ENCODE measurements around the gene DLL1.

DLL1 gene

DNA sequence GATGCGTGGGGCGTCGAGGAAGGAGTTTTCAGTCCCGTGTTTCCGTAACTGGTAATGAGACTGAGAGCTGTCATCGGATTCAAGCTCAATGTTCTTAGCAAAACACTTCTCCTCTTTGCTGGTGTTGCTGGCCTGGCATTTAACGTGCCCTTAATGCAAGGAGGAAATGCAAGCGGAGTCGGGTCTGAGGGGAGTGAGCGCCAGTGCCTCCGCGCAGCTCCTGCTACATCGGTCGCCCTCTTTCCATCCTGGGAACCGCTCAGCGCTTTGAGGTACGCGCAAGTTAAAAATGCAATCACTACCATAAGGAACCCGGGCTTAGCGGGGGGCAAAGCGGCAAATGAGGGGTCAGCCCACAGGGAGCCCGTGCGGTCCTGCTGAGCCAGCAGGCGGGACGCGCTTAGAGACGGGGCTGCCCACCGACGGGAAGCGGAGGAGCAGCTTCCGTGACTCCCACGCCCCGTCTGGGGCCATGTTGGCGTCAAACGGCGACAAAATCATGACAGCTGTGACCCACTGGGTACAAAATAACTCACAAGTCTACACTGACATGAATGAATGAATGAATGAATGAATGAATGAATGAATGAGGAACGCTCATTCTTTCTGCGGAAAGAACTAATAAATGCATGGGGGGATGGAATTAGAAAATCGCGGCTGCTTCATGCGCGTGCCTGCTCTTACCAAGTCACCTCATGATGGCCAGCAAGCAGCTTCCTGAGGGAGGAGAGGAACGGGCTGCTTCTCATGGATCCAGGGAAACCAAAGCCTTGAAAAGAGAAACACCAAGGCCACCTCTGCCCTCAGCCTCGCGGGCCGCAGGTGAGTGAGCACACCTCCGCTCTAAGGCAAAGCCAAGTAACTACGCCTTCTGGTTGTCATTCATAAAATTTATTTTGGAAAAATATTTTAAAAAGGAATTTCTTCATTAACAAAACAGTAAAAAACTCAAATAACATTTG lies 9.3 kb downstream of the DLL1 start:
- DNase-seq (ENCODE audit: low spot score), result no peak

- no peak for DNase-seq (ENCODE audit: low spot score)
These were observed 10.2 kb downstream of the DLL1 start for GRCh38 chr6:170280689-170281045.

- DNase-seq (ENCODE audit: low spot score), result no peak
These were observed 10.7 kb downstream of the DLL1 start for GRCh38 chr6:170279977-170280688.

- DNase-seq (ENCODE audit: low spot score), result no peak
These were observed 11.5 kb downstream of the DLL1 start for GRCh38 chr6:170279426-170279825.

DNA sequence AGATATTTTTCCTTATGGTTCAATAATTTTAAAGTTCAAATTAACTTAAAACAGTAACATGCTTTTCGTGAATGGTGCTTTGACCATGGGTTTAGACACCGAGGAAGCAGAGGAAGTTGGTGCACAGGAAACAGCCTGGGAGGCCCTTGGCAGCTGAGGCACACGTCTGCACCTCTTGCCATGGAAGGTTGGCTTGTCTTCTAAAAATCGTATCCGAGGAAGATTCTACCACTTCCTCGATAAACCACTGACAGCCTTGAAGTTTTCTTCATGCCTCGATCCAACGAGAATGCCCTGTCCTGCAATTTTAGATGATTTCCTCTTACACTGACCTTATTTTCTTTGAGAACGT lies 12.2 kb downstream of the DLL1 start:
- DNase-seq (ENCODE audit: low spot score), result no peak

GRCh38 chr6:170277893-170278742 lies 12.8 kb downstream of the DLL1 start:
- DNase-seq (ENCODE audit: low spot score), result no peak

DNA sequence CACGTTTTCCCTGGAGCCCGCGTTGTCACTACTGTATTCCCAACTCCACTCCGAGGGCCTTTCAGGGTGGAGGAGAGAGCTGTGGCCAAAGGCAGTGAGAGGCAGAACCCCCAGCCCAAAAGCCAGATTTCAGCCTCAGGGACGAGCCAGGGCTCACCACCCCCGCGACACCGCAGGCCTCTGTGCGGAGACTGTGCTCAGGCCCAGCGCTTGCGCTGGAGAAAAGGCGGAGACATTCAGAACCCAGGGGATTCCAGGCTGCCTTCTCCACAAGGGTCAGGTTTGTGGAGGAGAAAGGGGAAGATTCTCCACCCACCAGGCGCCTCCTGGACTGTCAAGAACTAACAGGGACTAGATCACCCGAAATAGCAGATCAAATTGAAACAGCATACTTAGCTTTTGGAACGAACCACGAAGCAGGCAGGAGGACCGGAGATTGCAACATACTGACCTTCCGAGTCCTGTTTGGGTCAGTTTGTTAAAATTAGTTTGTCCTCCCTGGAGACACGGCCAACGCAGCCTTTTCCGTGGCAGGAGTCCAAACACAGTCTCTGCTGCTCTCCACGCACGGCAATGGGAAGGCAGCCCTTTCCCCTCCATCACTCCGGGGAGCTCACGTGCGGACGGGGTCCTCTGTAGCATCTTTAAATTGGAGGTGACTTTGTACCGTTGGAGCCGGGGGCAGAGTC lies 14.4 kb downstream of the DLL1 start:
- DNase-seq (ENCODE audit: low spot score), result no peak

DNA sequence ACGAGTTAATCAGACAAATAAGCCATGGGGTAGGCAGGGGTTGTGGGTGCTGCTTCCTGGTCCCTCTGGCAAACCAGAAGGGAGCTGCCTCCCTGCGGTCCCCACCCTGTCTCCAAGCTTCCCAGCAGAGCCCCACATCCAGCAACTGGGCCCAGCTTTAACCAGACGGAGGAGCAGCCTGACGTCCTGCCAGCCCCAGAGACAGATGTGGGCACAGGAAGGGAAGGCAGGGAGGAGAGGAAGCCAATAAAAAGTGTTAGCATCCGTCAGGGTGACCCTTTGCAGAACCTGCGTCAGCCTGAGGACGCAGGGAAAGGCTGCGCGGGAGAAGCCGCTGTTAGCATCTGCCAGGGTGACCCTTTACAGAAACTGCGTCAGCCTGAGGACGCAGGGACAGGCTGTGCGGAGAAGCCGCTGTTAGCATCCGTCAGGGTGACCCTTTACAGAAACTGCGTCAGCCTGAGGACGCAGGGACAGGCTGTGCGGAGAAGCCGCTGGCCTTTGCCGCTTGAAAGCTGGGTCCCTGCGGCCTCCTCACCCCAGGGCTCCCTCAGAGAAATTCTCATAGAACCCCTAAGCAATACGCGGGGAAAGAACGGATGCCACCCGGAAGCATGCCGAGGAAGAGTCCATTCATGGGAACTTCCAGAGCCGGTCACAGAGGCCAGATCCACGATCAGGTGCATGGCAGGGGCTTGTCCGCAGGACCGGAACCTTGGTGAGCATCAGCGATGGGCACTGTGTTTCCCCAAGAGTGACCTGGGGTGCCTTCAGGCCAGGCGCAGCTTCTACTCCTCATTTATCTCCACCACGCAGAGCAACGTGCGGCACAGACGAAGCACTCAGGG lies 15.9 kb downstream of the DLL1 start:
- DNase-seq (ENCODE audit: low spot score), result no peak

- no peak for DNase-seq (ENCODE audit: low spot score)
These were observed 17.2 kb downstream of the DLL1 start for GRCh38 chr6:170273681-170274080.

DNA sequence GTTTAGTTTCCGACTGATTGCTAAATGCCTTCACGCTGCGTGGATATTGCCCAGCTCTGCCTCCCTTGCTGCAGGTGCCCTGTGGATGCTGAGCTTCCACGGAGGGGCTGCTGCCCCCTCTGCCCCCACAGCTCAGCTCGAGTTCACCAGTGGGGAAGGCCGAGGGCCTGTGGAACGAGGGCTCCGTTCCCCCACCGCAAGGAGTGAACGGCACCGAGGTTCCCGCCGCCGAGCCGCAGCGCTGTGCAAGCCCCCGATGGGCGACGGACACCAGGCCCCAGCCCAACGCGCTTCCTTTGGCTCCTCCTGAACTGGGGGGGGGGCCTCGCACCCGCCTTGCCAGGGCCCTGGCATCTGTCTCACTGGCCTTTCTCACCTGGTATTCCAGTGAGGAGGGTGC lies 17.7 kb downstream of the DLL1 start:
- DNase-seq (ENCODE audit: low spot score), result no peak

DNA sequence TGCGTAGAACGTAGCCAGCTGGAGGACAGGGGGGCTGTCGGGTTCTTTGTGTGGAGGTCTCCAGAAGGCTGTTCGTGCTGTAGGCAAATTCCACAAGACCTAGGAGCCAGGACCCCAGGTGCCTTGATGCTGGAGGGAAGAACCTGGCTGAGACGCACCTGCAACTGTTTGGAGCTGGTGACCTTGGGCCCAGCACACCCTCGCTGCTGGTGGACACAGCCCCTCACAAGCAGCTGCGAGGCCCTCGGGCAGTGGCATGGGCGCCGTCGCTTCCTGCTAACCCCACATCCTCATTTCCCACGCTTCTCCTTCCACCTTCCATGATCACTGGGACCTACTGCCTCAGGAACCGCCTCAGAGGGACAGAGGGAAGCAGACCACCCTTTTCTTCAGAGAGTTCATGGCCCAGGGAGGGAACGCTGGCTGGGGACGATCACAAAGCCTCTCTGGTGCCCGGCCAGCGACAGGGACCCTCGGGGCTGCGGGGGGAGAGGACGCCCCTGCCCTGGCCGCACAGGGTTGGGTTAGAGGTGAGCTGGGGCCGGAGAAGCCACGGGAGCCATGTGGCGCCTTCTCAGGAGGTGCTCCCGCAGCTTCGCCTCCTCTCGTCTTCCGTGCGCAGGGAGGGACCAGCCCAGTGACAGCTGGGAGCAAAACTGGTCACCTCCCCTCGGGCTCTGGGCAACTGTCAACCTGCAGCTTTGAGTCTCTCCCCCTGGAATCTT lies 18.4 kb downstream of the DLL1 start:
- DNase-seq (ENCODE audit: low spot score), result no peak

DNA sequence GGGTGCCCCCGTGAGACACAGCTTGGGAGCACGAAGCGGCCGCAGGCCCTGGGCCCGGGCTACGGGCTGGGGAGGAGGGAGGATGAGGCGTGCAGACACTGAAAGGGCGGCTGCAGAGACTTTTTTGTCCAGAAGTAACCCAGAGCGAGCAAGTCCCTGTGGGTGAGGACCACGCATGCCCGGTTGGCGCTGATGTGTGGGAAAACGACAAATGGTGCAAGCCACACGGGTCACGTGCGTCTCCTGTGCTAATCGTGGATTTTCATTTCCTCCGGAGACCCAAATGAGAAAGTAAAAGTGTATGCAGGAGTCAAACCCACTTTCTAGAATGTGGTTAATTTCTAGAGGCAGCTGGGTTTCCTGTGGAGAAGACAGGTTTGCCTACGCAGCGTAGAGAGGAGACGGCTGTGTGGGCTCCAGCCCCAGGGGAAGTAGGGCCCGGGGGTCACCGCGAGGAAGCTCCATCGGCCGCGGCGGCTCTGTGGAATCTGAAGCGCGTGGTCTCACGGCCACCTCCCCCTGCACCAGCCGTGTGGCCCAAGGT lies 19.0 kb downstream of the DLL1 start:
- no peak for DNase-seq (ENCODE audit: low spot score)

DNA sequence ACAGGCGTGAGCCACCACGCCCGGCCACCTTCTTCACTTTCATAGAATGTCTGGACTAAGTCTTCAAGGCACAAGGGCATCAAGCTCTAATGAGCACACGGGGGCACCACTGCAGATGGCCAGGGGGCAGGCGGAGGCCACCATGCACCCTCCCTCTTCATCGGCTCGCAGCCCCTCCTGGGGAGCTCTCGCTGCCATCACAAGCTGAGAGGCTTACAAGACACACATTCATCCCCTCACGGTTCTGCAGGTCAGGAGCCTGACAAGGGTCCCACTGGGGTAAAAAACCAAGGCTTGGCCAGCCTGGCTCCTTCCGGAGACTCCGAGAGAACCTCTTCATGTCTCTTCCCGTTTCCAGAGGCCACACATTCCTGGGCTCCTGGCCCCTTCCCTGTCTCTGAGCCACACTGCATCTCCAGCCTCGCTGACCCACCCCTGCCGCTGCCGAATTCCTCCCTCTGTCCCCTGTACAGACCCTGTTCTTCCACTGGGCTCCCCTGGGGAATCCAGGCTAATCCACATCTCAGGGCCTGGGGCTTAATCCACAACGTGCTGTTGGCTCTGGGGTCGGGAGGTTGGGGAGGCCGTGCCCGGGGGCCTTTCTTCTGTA lies 19.8 kb downstream of the DLL1 start:
- DNase-seq (ENCODE audit: low spot score), result no peak

GRCh38 chr6:170269846-170270541 lies 20.9 kb downstream of the DLL1 start:
- DNase-seq (ENCODE audit: low spot score), result no peak

- DNase-seq (ENCODE audit: low spot score), result no peak
These were observed 21.6 kb downstream of the DLL1 start for GRCh38 chr6:170269151-170269845.

- DNase-seq (ENCODE audit: low spot score), result no peak
These were observed 22.4 kb downstream of the DLL1 start for GRCh38 chr6:170268216-170269129.

- no peak for DNase-seq (ENCODE audit: low spot score)
These were observed 23.2 kb downstream of the DLL1 start for GRCh38 chr6:170267688-170268087.
